ENCODE data around the gene IPO4.
"Not testable (repeated sequence)": the region's sequence is repeated elsewhere in the genome, so short reads cannot be mapped to it uniquely, and the experiment has no call there.

The IPO4 gene

GRCh38 chr14:24226473-24226872 lies 37.9 kb upstream of the IPO4 start:
- Histone ChIP-seq H3K27ac (no peak overlapping the region), H3K4me3 (no peak overlapping the region)
- no peak for DNase-seq (ENCODE audit: low spot score)
- TF ChIP-seq CTCF (IDR thresholded peaks at IDR 0.05): no peak

- H3K4me3 ChIP-seq: no peak overlapping the region
- H3K27ac ChIP-seq: no peak overlapping the region
- DNase-seq (ENCODE audit: low spot score): no peak
- no peak for TF ChIP-seq CTCF (IDR thresholded peaks at IDR 0.05)
These were observed 36.0 kb upstream of the IPO4 start for GRCh38 chr14:24224618-24225071.

- not testable (repeated sequence) for H3K27ac ChIP-seq; H3K4me3 ChIP-seq; DNase-seq (ENCODE audit: low spot score)
These were observed 34.4 kb upstream of the IPO4 start for GRCh38 chr14:24222987-24223386.

- Histone ChIP-seq H3K27ac (no peak overlapping the region), H3K4me3 (no peak overlapping the region)
- no peak for DNase-seq (ENCODE audit: low spot score)
- TF ChIP-seq CTCF (IDR thresholded peaks at IDR 0.05): no peak
These were observed 30.9 kb upstream of the IPO4 start for GRCh38 chr14:24219521-24219920.

GRCh38 chr14:24219080-24219479 lies 30.5 kb upstream of the IPO4 start:
- TF ChIP-seq CTCF (IDR thresholded peaks at IDR 0.05): no peak
- Histone ChIP-seq H3K4me3 (no peak overlapping the region), H3K27ac (no peak overlapping the region)
- peak; percentile 28 for DNase-seq (ENCODE audit: low spot score)

GRCh38 chr14:24216876-24217275 lies 28.3 kb upstream of the IPO4 start:
- peak; percentile 8 for DNase-seq (ENCODE audit: low spot score)
- not testable (repeated sequence) for H3K4me3 ChIP-seq, H3K27ac ChIP-seq

GRCh38 chr14:24216345-24216699 lies 27.7 kb upstream of the IPO4 start:
- peak overlapping the region; percentile 83 for H3K4me3 ChIP-seq
- TF ChIP-seq CTCF (IDR thresholded peaks at IDR 0.05): no peak

GRCh38 chr14:24215495-24216344 lies 27.1 kb upstream of the IPO4 start, which contains the start of gene MDP1:
Gene MDP1 (minus strand): TSS chr14:24216066. CDS start chr14:24215955, 111 bp downstream.
- DNase-seq (ENCODE audit: low spot score): peak; percentile 92
- H3K4me3 ChIP-seq: peak within 1 kb of the TSS; percentile 83
- no peak for TF ChIP-seq CTCF (IDR thresholded peaks at IDR 0.05)

More at GRCh38 chr14:24216345-24216699, 27.7 kb upstream of the IPO4 start:
- no peak for DNase-seq (ENCODE audit: low spot score)
- H3K27ac ChIP-seq: peak overlapping the region; percentile 85 to 93

More at GRCh38 chr14:24215495-24216344, 27.1 kb upstream of the IPO4 start, which contains the start of gene MDP1:
- H3K27ac ChIP-seq: peak within 1 kb of the TSS; percentile 85 to 93
